ENCODE data around the gene DPP9. TPM values are rescaled to one million over a fixed set of nuclear protein-coding genes. Genes with fewer than 3 reads are reported as not detected.

DPP9 gene
- total RNA-seq, 1 donor from 2014 or later = 31.5 TPM

DNA sequence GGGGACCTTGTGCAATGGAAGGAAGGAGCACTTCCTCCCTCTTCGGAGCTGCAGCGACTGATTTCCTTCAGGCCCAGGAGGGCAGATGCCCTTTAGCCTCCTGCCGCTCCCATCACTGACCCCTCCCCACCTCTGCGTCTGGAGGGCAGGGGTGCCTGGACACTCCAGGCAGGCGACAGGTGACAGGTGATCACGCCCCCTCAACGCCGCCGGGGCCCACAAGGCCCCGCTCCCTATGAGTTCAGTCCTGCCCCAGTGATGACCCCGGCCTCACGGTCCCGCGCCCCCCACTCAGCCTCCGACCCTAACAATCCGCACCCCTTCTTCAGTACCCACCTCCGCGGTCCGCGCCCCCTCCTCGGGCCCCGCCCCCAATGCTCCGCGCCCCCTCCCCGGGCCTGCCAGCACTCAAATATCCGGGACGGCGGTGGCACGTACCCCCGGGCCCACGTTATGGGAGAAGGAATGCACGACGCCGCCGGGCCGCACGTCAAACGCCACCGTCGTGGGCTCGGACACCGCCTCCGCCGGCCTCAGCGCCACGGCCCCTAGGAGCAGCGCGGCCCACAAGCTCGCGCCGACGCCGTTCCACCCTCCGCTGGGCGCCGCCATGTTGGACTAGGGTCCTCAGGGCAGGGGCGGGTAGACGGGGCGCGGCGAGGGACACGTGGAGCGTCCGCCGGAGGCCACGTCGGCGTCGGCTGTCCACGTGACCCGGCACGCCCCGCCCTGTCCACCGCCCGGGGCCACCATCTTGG, 53.7 kb downstream of the DPP9 start, which contains the start of gene MYDGF:
TSS of gene MYDGF (minus strand) at position 620 of the 758 bp plus-strand sequence. CDS start at position 612, 8 bp downstream.
- peak within 1 kb of the TSS; percentile 86 for H3K4me3 Mint-ChIP-seq (ENCODE audit: unreplicated experiment)
- peak within 1 kb of the TSS; percentile 91 for H3K27ac Mint-ChIP-seq (ENCODE audit: unreplicated experiment)
- peaks cover 5% of the 10 kb centered on the region for H3K36me3 Mint-ChIP-seq (ENCODE audit: low read depth)
- TF ChIP-seq CTCF (IDR thresholded peaks at IDR 0.05) = no peak
- peaks cover 17% of the 10 kb centered on the region for H3K4me1 Mint-ChIP-seq (ENCODE audit: low read depth)
- no peaks in the 10 kb centered on the region for H3K27me3 Mint-ChIP-seq (ENCODE audit: low read depth)
- DNase-seq (ENCODE audit: low spot score) = no peak
- no peaks in the 10 kb centered on the region for H3K9me3 Mint-ChIP-seq (ENCODE audit: low read depth)

DNA sequence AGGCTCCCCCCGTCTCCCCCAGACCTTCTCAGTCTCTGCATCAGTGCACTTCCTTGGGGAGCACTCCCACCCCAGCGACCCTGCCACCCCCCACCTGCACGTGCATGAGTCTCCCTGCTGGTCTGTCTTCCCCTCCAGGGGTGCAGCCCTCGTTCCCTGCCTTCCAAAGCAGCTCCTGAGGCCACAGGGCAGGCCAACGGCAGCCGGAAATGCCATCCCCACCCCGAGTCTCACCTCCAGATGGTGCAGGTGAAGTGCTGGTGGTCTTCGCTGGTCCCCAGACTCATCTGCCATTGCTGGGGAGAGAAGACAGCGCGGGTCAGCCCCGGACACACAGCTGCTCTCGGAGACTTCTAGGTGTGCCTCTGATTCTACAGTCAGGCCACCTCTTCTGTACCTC, 59.0 kb downstream of the DPP9 start:
- no peak for TF ChIP-seq CTCF (IDR thresholded peaks at IDR 0.05)
- Mint-ChIP-seq H3K27me3 (ENCODE audit: low read depth) (no peaks in the 10 kb centered on the region), H3K36me3 (ENCODE audit: low read depth) (peaks cover 17% of the 10 kb centered on the region), H3K27ac (ENCODE audit: unreplicated experiment) (no peak overlapping the region), H3K9me3 (ENCODE audit: low read depth) (no peaks in the 10 kb centered on the region), H3K4me3 (ENCODE audit: unreplicated experiment) (no peak overlapping the region), H3K4me1 (ENCODE audit: low read depth) (peaks cover 17% of the 10 kb centered on the region)
- DNase-seq (ENCODE audit: low spot score) = no peak

GRCh38 chr19:4662812-4663211, 60.8 kb downstream of the DPP9 start:
- no peak for DNase-seq (ENCODE audit: low spot score)
- H3K4me3 Mint-ChIP-seq (ENCODE audit: unreplicated experiment) = no peak overlapping the region
- no peaks in the 10 kb centered on the region for H3K9me3 Mint-ChIP-seq (ENCODE audit: low read depth)
- no peak for TF ChIP-seq CTCF (IDR thresholded peaks at IDR 0.05)
- H3K27ac Mint-ChIP-seq (ENCODE audit: unreplicated experiment) = no peak overlapping the region
- peaks cover 21% of the 10 kb centered on the region for H3K36me3 Mint-ChIP-seq (ENCODE audit: low read depth)
- no peaks in the 10 kb centered on the region for H3K4me1 Mint-ChIP-seq (ENCODE audit: low read depth)
- H3K27me3 Mint-ChIP-seq (ENCODE audit: low read depth) = no peaks in the 10 kb centered on the region

DNA sequence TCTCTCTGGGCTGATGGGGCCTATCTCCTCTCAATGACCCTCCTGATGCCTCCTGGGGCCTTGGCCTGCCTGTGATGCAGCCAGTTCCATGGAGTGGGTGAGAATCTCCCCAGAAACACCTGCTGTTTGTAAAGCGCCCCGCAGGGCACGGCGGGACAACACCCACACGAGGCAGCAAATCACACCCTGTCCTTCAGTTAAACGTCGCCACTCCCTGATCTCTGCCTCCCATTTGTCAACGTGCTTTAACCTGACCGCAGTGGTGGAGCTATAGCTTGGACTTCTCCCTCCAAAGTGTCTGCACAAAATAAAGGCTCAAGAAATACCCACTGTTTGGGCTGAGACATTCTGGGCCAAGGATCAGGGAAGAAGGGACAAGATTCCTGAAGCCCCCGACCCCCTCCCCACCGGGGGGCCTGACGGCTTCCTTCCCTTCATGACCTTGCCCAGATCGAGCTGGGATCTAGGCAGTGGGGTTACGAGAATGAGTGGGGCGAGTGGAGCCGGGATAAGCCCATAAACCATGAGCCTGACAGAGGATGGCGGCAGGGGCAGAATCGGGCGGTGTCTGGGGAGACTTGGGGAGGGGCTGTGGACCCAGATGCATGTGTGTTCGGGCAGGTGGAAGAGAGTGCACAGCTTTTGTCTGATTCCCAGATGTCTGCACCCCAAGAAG, 61.5 kb downstream of the DPP9 start:
- no peaks in the 10 kb centered on the region for H3K27me3 Mint-ChIP-seq (ENCODE audit: low read depth)
- no peak overlapping the region for H3K4me3 Mint-ChIP-seq (ENCODE audit: unreplicated experiment)
- DNase-seq (ENCODE audit: low spot score) = no peak
- no peak overlapping the region for H3K27ac Mint-ChIP-seq (ENCODE audit: unreplicated experiment)
- no peak for TF ChIP-seq CTCF (IDR thresholded peaks at IDR 0.05)
- H3K4me1 Mint-ChIP-seq (ENCODE audit: low read depth) = no peaks in the 10 kb centered on the region
- H3K9me3 Mint-ChIP-seq (ENCODE audit: low read depth) = no peaks in the 10 kb centered on the region
- H3K36me3 Mint-ChIP-seq (ENCODE audit: low read depth) = peaks cover 21% of the 10 kb centered on the region

- H3K4me3 Mint-ChIP-seq (ENCODE audit: unreplicated experiment) = no peak overlapping the region
- no peaks in the 10 kb centered on the region for H3K4me1 Mint-ChIP-seq (ENCODE audit: low read depth)
- TF ChIP-seq CTCF (IDR thresholded peaks at IDR 0.05) = no peak
- H3K9me3 Mint-ChIP-seq (ENCODE audit: low read depth) = no peaks in the 10 kb centered on the region
- peak overlapping the region; percentile 11 for H3K27ac Mint-ChIP-seq (ENCODE audit: unreplicated experiment)
- no peak for DNase-seq (ENCODE audit: low spot score)
- no peaks in the 10 kb centered on the region for H3K27me3 Mint-ChIP-seq (ENCODE audit: low read depth)
- H3K36me3 Mint-ChIP-seq (ENCODE audit: low read depth) = peaks cover 21% of the 10 kb centered on the region
These were observed 62.6 kb downstream of the DPP9 start for GRCh38 chr19:4660993-4661392.

Measured in chondrocyte (in vitro differentiated cells).